Measurements from ENCODE around the gene PPARA. TPM values are rescaled to one million over a fixed set of nuclear protein-coding genes. Genes with fewer than 3 reads are reported as not detected.

Gene PPARA
- total and polyA plus RNA-seq, 2 donors (not counting 3 experiments of a cell fraction or from before 2014, with no cell fraction given): 3.1 to 10.7 TPM

DNA sequence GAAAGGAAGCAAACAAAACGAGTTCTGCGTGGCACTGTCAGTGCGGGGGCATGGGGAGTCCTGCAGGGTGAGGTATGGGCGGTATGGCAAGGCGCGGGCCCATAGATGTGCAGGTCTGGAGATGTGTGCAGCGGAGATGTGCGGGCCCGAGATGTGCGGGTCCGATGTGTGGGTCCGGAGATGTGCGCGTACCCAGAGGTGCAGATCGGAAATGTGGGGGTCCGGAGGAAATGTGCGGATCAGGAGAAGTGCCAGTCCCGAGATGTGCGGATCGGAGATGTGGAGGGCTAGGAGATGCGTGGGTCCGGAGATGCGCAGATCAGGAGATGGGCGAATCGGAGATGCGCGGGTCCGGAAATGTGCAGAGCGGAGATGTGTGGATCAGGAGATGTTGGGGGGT is 63.8 kb downstream of the PPARA start:
- FAIRE-seq: no peak
- dilution Hi-C loops (cut with MboI; ENCODE audit: extremely low pct_ligation_motif_present, low sequenced_read_pairs) (no loop called here), intact Hi-C loops (cut with micrococcal nuclease) (no loop called here)
- Histone ChIP-seq H3K9ac (replicated peaks; ENCODE audit: extremely low read depth, insufficient read depth, low read length) (no peak overlapping the region), H4K20me1 (replicated peaks; ENCODE audit: control insufficient read depth, extremely low read depth, insufficient read depth, low read length) (no peaks in the 10 kb centered on the region), H3K9me3 (replicated peaks; ENCODE audit: control insufficient read depth, insufficient read depth, low read length) (no peaks in the 10 kb centered on the region), H2AFZ (ENCODE audit: low read depth, low read length) (no peak overlapping the region), H3K27ac (ENCODE audit: insufficient read depth, low read depth, low read length) (no peak overlapping the region), H3K79me2 (ENCODE audit: control insufficient read depth, insufficient read depth, low read length) (no peaks in the 10 kb centered on the region), H3K4me2 (ENCODE audit: insufficient read depth, low read length) (no peak overlapping the region), H3K4me3 (replicated peaks in 1 of 3; ENCODE audit: insufficient read depth in 1 of 3, low read depth in 1 of 3, low read length in 3 of 3) (no peak overlapping the region), H3K9me1 (replicated peaks; ENCODE audit: control insufficient read depth, extremely low read depth, insufficient read depth, low read length) (no peaks in the 10 kb centered on the region), H3K36me3 (ENCODE audit: control insufficient read depth in 2 of 2, extremely low read depth in 1 of 2, insufficient read depth in 2 of 2, low read length in 2 of 2) (no peaks in the 10 kb centered on the region), H3K27me3 (ENCODE audit: control insufficient read depth in 2 of 2, insufficient read depth in 2 of 2, low read length in 2 of 2) (no peaks in the 10 kb centered on the region), H3K4me1 (ENCODE audit: control insufficient read depth, extremely low read depth, insufficient read depth, low read length) (no peaks in the 10 kb centered on the region)
- ChIA-PET POLR2A (no interaction called here), CTCF (no interaction called here)
- BruUV-seq (replicated peaks): no TSS peak
- no peak for TF ChIP-seq JUN (IDR thresholded peaks at IDR 0.05; ENCODE audit: borderline replicate concordance, insufficient read depth, insufficient read length, low read depth)
- TF ChIP-seq GATA2 (IDR thresholded peaks at IDR 0.05; ENCODE audit: insufficient read depth, insufficient read length, low read depth, low read length): no peak
- TF ChIP-seq FOS (IDR thresholded peaks at IDR 0.05; ENCODE audit: borderline replicate concordance, insufficient read depth, low read length): no peak
- TF ChIP-seq POLR2A (IDR thresholded peaks at IDR 0.05; ENCODE audit: low read depth, low read length): no peak
- TF ChIP-seq, protein P1, sequence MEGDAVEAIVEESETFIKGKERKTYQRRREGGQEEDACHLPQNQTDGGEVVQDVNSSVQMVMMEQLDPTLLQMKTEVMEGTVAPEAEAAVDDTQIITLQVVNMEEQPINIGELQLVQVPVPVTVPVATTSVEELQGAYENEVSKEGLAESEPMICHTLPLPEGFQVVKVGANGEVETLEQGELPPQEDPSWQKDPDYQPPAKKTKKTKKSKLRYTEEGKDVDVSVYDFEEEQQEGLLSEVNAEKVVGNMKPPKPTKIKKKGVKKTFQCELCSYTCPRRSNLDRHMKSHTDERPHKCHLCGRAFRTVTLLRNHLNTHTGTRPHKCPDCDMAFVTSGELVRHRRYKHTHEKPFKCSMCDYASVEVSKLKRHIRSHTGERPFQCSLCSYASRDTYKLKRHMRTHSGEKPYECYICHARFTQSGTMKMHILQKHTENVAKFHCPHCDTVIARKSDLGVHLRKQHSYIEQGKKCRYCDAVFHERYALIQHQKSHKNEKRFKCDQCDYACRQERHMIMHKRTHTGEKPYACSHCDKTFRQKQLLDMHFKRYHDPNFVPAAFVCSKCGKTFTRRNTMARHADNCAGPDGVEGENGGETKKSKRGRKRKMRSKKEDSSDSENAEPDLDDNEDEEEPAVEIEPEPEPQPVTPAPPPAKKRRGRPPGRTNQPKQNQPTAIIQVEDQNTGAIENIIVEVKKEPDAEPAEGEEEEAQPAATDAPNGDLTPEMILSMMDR (IDR thresholded peaks at IDR 0.05; ENCODE audit: extremely low read depth in 1 of 2, insufficient read depth in 1 of 2, low read depth in 1 of 2, low read length in 2 of 2): no peak
- no peak for TF ChIP-seq POLR2AphosphoS5 (IDR thresholded peaks at IDR 0.05; ENCODE audit: insufficient read depth, low read depth, low read length)
- TF ChIP-seq, protein P2, sequence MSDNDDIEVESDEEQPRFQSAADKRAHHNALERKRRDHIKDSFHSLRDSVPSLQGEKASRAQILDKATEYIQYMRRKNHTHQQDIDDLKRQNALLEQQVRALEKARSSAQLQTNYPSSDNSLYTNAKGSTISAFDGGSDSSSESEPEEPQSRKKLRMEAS (IDR thresholded peaks at IDR 0.05; ENCODE audit: insufficient read depth, insufficient read length): no peak
- no peak for TF ChIP-seq EZH2 (IDR thresholded peaks at IDR 0.05; ENCODE audit: borderline replicate concordance, low read depth, low read length, severe bottlenecking)
- no peak for TF ChIP-seq MYC (IDR thresholded peaks at IDR 0.05; ENCODE audit: low read depth, low read length)
- no peak for DNase-seq (ENCODE audit: low read depth, low spot score)
